H1 (cell line): ENCODE results near the gene TMEM72. TPM values are rescaled to one million over a fixed set of nuclear protein-coding genes. Genes with fewer than 3 reads are reported as not detected.

ENCODE experiments used
- CREB1 ChIP-seq: IDR thresholded peaks from 2 replicates; pipeline ENCODE4 v1.6.1; 2012; ENCODE audit warnings: inconsistent platforms
- KDM1A ChIP-seq: fragments of 200-600, 300-600 bp; sonication (generic); IDR thresholded peaks from 2 replicates; pipeline ENCODE4 v1.7.1; 2016; ENCODE audit warnings: mild to moderate bottlenecking, low read length, borderline replicate concordance
- NANOG ChIP-seq: IDR thresholded peaks from 2 replicates; pipeline ENCODE4 v1.6.1; 2011; ENCODE audit warnings: low read length, low read depth, mild to moderate bottlenecking, inconsistent platforms; ENCODE audit not compliant: insufficient read depth, poor library complexity, severe bottlenecking
- POU5F1 ChIP-seq: IDR thresholded peaks from 2 replicates; pipeline ENCODE4 v1.6.1; 2011; ENCODE audit warnings: low read depth, mild to moderate bottlenecking, low read length, moderate library complexity
- RAD21 ChIP-seq, 2 experiments: IDR thresholded peaks in 1 of 2; conservative IDR thresholded peaks in 1 of 2; 2 replicates each; pipeline ENCODE4 v1.6.1; 2011; ENCODE audit warnings: low read depth in 2 of 2, low read length in 2 of 2, improper control_type of control experiment in 1 of 2, inconsistent platforms in 1 of 2, mild to moderate bottlenecking in 1 of 2, moderate library complexity in 1 of 2
- RXRA ChIP-seq: IDR thresholded peaks from 2 replicates; pipeline ENCODE4 v1.6.1; 2011; ENCODE audit warnings: low read depth, mild to moderate bottlenecking, low read length, moderate library complexity; ENCODE audit not compliant: insufficient read depth
- SAP30 ChIP-seq: fragments of 300-600 bp; sonication (generic); IDR thresholded peaks from 2 replicates; pipeline ENCODE4 v1.7.1; 2012; ENCODE audit warnings: low read length, moderate library complexity, mild to moderate bottlenecking, inconsistent platforms; ENCODE audit not compliant: insufficient read depth, insufficient replicate concordance
- SP4 ChIP-seq: IDR thresholded peaks from 2 replicates; pipeline ENCODE4 v1.6.1; 2012; ENCODE audit warnings: low read length, inconsistent platforms
- TEAD4 ChIP-seq: IDR thresholded peaks from 2 replicates; pipeline ENCODE4 v1.6.1; 2012; ENCODE audit warnings: low read depth, low read length, inconsistent platforms, mixed read lengths
- polyA plus RNA-seq, 7 experiments: library from polyadenylated mRNA; depleted of rRNA in 3 of 7; stranded (reverse) in 5 of 7; unstranded in 2 of 7; fragments of >200 nt in 5 of 7; fragments of 200-250 nt in 2 of 7; gene quantifications; 1 replicate in 5 of 7; 2 replicates in 1 of 7; 4 replicates in 1 of 7; pipeline versions ENCODE4 v1.2.1 to v1.2.3, GENCODE V29; 2011 to 2013; ENCODE audit warnings: missing spikeins in 2 of 7, mixed read lengths in 2 of 7
- total RNA-seq: library from RNA; stranded (reverse); fragmentation: NEBNext Ultra II Directional; extraction: Animal tissue kit (Norgen Biotek cat#: 25700); gene quantifications from 2 replicates; pipeline ENCODE4 v1.2.1, GENCODE V29; 2021

The TMEM72 gene
- total and polyA plus RNA-seq, 2 of the 8 experiments (the other 6 are each of a cell fraction or from before 2014, with no cell fraction given), result not detected

DNA sequence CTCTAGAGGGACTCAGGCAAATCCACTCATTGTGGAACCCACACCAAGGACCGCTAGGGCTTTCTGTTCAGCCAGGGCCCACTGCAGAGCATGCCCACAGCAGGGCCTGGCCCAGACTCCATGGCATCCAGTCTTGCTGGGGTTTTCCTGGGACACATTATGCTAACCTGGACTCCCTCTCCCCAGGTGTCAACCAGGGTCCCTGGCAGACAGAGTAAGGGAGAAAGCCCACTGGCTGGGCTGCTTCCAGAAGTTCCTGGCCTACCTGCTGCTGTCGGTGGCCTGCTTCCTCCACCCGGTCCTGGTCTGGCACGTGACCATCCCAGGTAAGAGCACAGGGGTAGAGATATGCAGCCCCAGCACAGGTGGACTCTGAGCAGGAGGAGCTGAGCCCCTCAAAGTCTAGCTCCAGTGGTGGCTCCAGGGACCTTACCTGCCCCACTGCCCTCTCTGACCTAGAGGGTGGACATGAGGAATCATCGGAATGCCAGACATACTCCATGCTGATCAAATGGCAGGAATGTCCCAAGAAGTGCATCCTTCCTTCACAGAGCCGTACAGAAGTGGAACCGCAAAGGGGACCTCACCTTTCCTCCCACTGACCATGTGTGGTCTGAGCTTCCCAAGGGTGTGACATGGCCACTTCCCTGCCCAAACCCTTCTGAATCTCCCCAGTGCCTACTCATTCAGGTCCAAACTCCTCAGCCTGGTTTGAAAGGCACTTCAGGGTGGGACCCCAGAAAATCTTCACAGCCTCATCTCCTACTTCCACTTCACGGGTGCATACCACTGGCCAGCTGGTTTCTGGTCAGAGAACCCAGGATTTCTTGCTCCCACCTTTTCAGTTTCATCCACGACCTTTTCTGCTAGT is 22.5 kb downstream of the TMEM72 start (continued):
- TF ChIP-seq POU5F1 (no peak), SP4 (no peak), CREB1 (no peak), NANOG (no peak), RAD21 (IDR thresholded peaks at IDR 0.05 in 1 of 2, conservative IDR thresholded peaks at IDR 0.05 in 1 of 2; ENCODE audit: low read depth in 2 of 2, low read length in 2 of 2) (no peak), RXRA (no peak), KDM1A (no peak), TEAD4 (no peak), SAP30 (no peak)
